Skin of body (tissue), 2 donors: ENCODE measurements around the gene MAD2L2. TPM values are rescaled to one million over a fixed set of nuclear protein-coding genes. Genes with fewer than 3 reads are reported as not detected.

Source experiments
- DNase-seq: peaks from one replicate; lab custom pipeline; 2025; lab: John Stamatoyannopoulos, UW
- total RNA-seq: library from RNA; depleted of rRNA; stranded (reverse); fragments of >200 nt; gene quantifications from one replicate; pipeline ENCODE4 v1.2.3, GENCODE V29; 2014

The MAD2L2 gene
- total RNA-seq, 1 donor from 2014 or later = 21.6 TPM

DNA sequence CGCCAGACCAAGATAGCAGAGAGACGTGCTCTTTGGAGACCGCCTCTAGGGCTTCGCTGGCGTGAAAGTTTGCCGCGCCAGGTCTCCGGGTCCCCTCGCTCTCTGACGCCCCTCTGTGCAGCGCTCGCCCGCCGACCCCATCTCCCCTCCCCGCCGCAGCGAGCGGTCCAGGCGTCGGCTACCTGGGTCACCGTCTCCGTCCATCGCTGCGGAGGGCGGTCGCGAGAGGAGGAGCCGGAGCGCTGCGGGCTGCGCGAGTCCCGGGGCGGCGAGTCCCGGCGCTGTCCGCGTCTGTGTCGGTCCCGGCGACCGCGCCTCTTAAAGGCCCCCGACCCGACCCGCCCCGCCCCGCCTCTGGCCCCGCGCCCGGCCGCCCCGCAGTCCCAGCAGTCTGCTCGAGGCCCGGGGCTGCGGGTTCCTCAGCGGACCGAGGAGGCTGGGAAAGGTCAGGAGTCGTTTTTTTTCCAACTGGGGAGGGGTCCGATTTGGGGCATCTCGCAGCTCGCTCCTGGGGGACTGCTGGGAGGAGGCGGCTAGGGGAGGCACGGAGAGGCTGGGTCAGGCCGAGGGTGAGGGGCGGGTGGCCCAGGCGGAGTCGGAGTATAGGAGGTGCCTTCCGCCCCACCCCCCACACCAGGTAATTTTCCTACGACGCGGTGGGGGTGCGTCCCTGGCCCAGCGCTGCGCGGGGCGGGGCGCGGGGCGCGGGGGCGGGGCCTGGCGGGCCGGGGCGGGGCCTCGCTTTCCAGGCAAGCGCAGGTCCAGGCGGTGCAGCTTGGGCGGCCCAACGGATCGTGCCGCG, 26.6 kb downstream of the MAD2L2 start, which contains the start of the genes FBXO2 and FBXO44:
Gene FBXO2, minus strand, starts transcription at position 293 of the 802 bp plus-strand sequence. Its CDS starts 89 bp downstream, at position 204.
Gene FBXO44, plus strand, starts transcription at position 741 of the 802 bp plus-strand sequence. CDS start 959 bp downstream, outside the sequence.
- DNase-seq = no peak

DNA sequence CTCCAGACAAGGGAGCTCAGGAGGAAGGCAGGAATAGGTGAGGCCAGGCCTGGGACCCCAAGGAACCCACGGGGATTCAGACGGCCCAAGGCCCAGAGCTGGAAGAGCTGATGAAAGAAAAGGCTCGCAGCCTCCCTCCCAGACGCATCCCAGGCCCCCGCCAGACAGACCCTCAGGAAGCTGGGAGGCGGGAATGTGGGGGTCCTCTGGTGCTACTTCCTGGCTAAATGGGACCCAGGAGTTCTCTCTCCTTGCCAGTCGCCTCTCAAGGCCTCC, 27.1 kb downstream of the MAD2L2 start:
- DNase-seq = no peak

- DNase-seq = no peak
These were observed 27.7 kb downstream of the MAD2L2 start for GRCh38 chr1:11653101-11653860.

- no peak for DNase-seq
These were observed 28.7 kb downstream of the MAD2L2 start for GRCh38 chr1:11652203-11652780.

DNA sequence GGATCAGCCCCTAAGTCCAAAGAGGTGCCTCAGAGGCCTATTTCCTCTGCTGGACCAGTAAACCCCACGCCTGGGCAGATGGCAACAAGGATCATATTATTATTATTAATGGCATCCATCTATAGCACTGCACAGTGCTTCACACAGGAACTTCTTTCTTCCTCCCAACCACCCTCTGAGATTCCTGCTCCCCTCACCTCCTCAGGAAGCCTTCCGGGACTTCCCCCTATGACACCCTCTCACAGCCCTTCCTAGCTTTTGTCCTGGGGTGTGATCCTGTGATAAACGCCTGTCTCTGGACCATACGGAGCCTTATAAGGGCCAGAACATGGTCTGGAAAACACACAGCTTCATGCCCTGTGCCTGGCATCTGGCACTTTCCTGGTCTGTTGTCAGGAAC, 29.9 kb downstream of the MAD2L2 start:
- DNase-seq = no peak

DNA sequence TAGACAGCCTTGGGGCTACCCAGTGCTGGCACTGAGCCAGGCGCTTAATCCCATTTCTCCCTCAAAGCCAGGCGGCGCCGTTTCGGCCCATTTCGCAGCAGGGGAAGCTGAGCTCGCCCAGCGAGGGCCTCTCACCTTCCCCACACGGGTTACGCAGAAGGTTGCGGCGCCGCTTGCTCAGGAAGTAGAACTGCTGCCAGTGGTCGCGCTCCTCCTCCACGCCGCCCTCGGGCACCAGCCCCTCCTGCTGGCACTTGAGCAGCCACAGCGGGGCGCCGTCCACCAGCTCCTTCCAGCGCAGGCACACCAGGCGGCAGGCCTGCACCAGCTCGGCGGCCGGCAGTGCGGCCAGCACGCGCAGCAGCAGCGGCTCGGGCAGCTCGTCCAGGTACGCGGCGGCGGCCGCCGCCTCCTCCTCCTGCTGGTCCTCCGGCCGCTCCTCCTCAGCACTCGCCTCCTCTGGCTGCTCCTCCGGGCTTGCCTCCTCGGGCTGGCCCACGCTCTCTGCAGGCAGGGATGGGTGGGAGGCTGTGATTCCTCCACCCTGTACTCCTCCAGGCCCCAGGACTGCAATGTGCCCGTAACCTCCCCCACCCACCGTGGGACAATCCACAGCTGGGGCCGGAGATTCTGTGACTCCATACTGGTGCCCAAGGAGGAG, 30.5 kb downstream of the MAD2L2 start:
- DNase-seq = no peak

DNA sequence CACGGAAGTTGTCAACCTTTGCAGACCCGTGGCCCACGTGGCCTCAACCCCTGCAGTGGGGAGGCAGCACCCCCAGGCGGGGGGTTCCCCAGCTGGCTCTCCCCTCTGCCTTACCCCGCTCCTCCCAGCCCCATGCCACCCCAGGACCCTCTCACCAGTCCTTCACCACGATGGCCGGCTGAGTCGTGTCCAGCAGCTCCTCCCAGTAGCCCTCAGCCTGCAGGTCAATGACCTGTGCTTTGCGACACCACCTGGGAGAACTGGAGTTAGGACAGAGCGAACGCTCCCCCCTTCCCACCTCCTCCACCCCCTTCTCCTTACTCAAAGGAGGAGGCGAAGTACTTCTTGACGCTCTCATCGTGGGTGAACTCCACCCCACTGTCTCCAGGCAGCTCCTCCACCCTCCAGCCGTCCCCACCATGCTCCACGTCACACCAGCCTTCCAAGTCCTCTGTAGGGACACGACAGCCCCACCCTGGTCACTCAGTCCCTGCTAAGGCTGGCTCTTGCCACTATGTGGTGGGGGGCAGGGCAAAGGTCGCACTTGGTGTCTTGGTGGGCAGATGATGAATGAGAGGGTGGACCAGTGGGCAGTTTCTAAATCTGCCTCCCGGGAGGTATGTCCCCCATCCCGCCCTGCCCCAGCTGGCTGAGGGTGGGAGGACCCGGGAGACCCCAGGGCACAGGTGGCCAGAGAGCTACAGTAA, 31.2 kb downstream of the MAD2L2 start:
- DNase-seq = no peak

- no peak for DNase-seq
These were observed 31.7 kb downstream of the MAD2L2 start for GRCh38 chr1:11649237-11649623.

- no peak for DNase-seq
These were observed 32.2 kb downstream of the MAD2L2 start for GRCh38 chr1:11648732-11649158.

- DNase-seq = no peak
These were observed 32.9 kb downstream of the MAD2L2 start for GRCh38 chr1:11648039-11648438.

DNA sequence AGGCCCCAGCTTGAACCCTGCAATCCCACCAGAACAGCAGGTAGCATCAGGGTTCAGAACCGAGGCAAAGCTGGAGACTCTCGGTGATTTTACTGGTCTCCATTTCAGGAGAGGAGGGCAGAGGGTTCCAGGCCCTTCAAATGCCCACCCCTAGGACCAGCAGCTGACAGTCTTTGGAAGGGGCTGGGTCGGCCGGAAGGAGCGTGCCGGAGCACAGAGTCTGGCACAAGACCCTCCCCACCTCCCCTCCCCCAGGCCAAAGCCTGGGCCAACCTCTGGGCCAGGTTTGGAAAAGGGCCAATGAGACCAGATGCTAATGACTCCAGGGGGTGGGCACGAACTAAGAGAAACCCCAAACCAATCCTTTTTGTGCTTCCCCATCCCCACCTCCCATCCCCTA, 33.6 kb downstream of the MAD2L2 start:
- no peak for DNase-seq

- no peak for DNase-seq
These were observed 34.6 kb downstream of the MAD2L2 start for GRCh38 chr1:11646317-11646716.

- no peak for DNase-seq
These were observed 35.2 kb downstream of the MAD2L2 start for GRCh38 chr1:11645670-11646265.

DNA sequence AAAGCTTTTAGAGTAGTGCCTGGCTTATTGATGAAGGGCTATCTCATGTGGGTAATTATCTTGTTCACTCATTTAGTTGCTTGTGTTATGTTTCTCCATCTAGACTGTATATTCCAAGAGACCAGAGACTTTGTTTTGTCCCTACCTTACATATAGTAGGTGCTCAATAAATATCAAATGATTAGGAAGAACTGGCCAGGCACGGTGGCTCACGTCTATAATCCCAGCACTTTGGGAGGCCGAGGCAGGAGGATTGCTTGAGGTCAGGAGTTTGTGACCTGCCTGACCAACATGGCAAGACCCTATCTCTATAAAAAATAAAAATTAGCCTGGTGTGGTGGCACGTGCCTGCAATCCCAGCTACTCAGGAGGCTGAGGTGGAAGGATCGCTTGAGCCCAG, 35.7 kb downstream of the MAD2L2 start:
- DNase-seq = no peak

DNA sequence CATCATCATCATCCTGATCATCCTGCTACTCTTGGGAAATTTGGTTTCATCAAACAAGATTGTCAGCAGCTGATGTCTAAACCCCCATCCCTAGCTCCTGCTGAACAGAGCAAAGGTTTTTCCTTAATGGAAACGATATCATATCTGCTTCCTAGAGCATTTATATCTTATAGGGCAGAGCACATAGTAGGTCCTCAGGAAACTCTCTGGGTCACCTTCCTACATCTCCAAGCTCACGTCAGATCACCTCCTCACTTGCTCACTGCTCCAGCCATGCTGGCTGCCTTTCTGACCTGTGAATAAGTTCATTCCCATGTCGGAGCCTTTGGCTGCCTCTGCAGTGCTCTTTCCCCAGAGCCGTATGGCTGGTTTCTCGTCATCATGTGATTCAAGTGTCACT, 37.2 kb downstream of the MAD2L2 start:
- no peak for DNase-seq

DNA sequence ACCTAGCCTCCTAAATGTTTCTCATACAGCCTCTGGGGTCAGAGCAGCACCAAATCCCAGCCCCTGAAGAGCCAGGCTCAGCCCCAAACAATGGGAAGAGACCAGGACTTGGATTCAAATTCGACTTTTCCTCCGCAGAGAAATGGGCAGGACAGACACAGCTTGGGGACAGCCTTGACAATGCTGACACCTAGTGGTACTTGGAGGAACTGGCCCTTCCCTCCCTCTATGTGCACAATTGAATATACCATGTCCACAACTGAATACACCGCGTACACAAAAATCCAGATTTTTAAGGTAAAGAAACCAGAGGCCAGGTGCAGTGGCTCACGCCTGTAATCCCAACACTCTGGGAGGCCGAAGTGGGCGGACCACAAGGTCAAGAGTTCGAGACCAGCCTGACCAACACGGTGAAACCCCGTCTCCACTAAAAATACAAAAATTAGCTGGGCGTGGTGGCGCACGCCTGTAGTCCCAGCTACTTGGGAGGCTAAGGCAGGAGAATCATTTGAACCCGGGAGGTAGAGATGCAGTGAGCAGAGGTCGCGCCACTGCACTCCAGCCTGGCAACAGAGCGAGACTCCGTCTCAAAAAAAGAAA, 38.4 kb downstream of the MAD2L2 start:
- DNase-seq = peak; percentile 75

GRCh38 chr1:11641776-11642305, 39.1 kb downstream of the MAD2L2 start:
- no peak for DNase-seq

GRCh38 chr1:11640944-11641343, 40.0 kb downstream of the MAD2L2 start:
- DNase-seq = no peak

- DNase-seq = no peak
These were observed 40.8 kb downstream of the MAD2L2 start for GRCh38 chr1:11640101-11640500.

- no peak for DNase-seq
These were observed 41.6 kb downstream of the MAD2L2 start for GRCh38 chr1:11639372-11639771.
